Duodenal mucosa (tissue), 2 donors: Measurements from ENCODE around the gene MEPE.

Experiments
- H3K27ac ChIP-seq: one replicate; pipeline ENCODE4 v1.7.0; 2013; ENCODE audit warnings: low read depth, low read length
- H3K27me3 ChIP-seq, 2 donors: one replicate each; pipeline ENCODE4 v1.7.0; 2013; ENCODE audit warnings: low read length in 2 of 2, control low read depth in 1 of 2; ENCODE audit not compliant: insufficient read depth in 2 of 2, control insufficient read depth in 1 of 2
- H3K36me3 ChIP-seq, 2 donors: one replicate each; pipeline ENCODE4 v1.7.0; 2013; ENCODE audit warnings: low read length in 2 of 2, control low read depth in 1 of 2; ENCODE audit not compliant: insufficient read depth in 2 of 2, control insufficient read depth in 1 of 2
- H3K4me1 ChIP-seq, 2 donors: one replicate each; pipeline ENCODE4 v1.7.0; 2013; ENCODE audit warnings: low read length in 2 of 2, control low read depth in 1 of 2; ENCODE audit not compliant: insufficient read depth in 2 of 2, control insufficient read depth in 1 of 2
- H3K4me3 ChIP-seq, 2 donors: one replicate each; pipeline ENCODE4 v1.7.0; 2013; ENCODE audit warnings: low read length in 2 of 2, low read depth in 1 of 2
- H3K9ac ChIP-seq, 2 donors: one replicate each; pipeline ENCODE4 v1.7.0; 2013; ENCODE audit warnings: low read length in 2 of 2, low read depth in 1 of 2
- H3K9me3 ChIP-seq, 2 donors: one replicate each; pipeline ENCODE4 v1.7.0; 2013; ENCODE audit warnings: low read length in 2 of 2, control low read depth in 1 of 2; ENCODE audit not compliant: control insufficient read depth in 1 of 2

Gene MEPE

GRCh38 chr4:87832669-87833068 lies at the start of gene MEPE:
MEPE (plus strand) TSS chr4:87832969; CDS start chr4:87834715, 1,746 bp downstream.
- H3K36me3 ChIP-seq, result no peaks in the 10 kb centered on the region
- no peaks in the 10 kb centered on the region for H3K27me3 ChIP-seq
- H3K4me3 ChIP-seq, result no peak within 1 kb of the TSS
- no peak within 1 kb of the TSS for H3K27ac ChIP-seq
- no peaks in the 10 kb centered on the region for H3K4me1 ChIP-seq
- H3K9ac ChIP-seq, result no peak within 1 kb of the TSS
- H3K9me3 ChIP-seq, result no peaks in the 10 kb centered on the region

- Histone ChIP-seq H3K27ac (no peak overlapping the region), H3K4me3 (no peak overlapping the region), H3K4me1 (no peaks in the 10 kb centered on the region), H3K9ac (no peak overlapping the region), H3K36me3 (no peaks in the 10 kb centered on the region), H3K27me3 (no peaks in the 10 kb centered on the region), H3K9me3 (no peaks in the 10 kb centered on the region)
Measured at GRCh38 chr4:87783781-87784180, 49.0 kb upstream of the MEPE start.

GRCh38 chr4:87785731-87786509 lies 46.8 kb upstream of the MEPE start:
- Histone ChIP-seq H3K27me3 (no peaks in the 10 kb centered on the region), H3K4me1 (no peaks in the 10 kb centered on the region), H3K4me3 (no peak overlapping the region), H3K9ac (no peak overlapping the region), H3K9me3 (no peaks in the 10 kb centered on the region), H3K27ac (no peak overlapping the region), H3K36me3 (no peaks in the 10 kb centered on the region)

GRCh38 chr4:87799301-87800113 lies 33.3 kb upstream of the MEPE start, which contains the start of gene IBSP:
IBSP (plus strand) TSS chr4:87799554; CDS start chr4:87802362, 2,808 bp downstream.
- Histone ChIP-seq H3K36me3 (no peaks in the 10 kb centered on the region), H3K9ac (no peak within 1 kb of the TSS), H3K9me3 (no peaks in the 10 kb centered on the region), H3K4me3 (no peak within 1 kb of the TSS), H3K4me1 (no peaks in the 10 kb centered on the region), H3K27ac (no peak within 1 kb of the TSS), H3K27me3 (no peaks in the 10 kb centered on the region)

- Histone ChIP-seq H3K4me1 (no peaks in the 10 kb centered on the region), H3K9ac (no peak overlapping the region), H3K4me3 (no peak overlapping the region), H3K27me3 (no peaks in the 10 kb centered on the region), H3K27ac (no peak overlapping the region), H3K36me3 (no peaks in the 10 kb centered on the region), H3K9me3 (no peaks in the 10 kb centered on the region)
Measured at GRCh38 chr4:87802858-87803257, 29.9 kb upstream of the MEPE start.

GRCh38 chr4:87803421-87803820 lies 29.3 kb upstream of the MEPE start:
- Histone ChIP-seq H3K4me1 (no peaks in the 10 kb centered on the region), H3K27me3 (no peaks in the 10 kb centered on the region), H3K27ac (no peak overlapping the region), H3K9ac (no peak overlapping the region), H3K36me3 (no peaks in the 10 kb centered on the region), H3K4me3 (no peak overlapping the region), H3K9me3 (no peaks in the 10 kb centered on the region)

- Histone ChIP-seq H3K4me1 (no peaks in the 10 kb centered on the region), H3K9me3 (no peaks in the 10 kb centered on the region), H3K4me3 (no peak overlapping the region), H3K27me3 (no peaks in the 10 kb centered on the region), H3K9ac (no peak overlapping the region), H3K27ac (no peak overlapping the region), H3K36me3 (no peaks in the 10 kb centered on the region)
Measured at GRCh38 chr4:87804871-87805270, 27.9 kb upstream of the MEPE start.

GRCh38 chr4:87805971-87806370 lies 26.8 kb upstream of the MEPE start:
- H3K4me3 ChIP-seq, result no peak overlapping the region
- H3K9ac ChIP-seq, result no peak overlapping the region
- no peaks in the 10 kb centered on the region for H3K4me1 ChIP-seq
- H3K27ac ChIP-seq, result no peak overlapping the region
- H3K36me3 ChIP-seq, result no peaks in the 10 kb centered on the region
- no peaks in the 10 kb centered on the region for H3K9me3 ChIP-seq
- H3K27me3 ChIP-seq, result no peaks in the 10 kb centered on the region

- H3K9ac ChIP-seq, result no peak overlapping the region
- H3K27ac ChIP-seq, result no peak overlapping the region
- no peaks in the 10 kb centered on the region for H3K36me3 ChIP-seq
- no peak overlapping the region for H3K4me3 ChIP-seq
- no peaks in the 10 kb centered on the region for H3K4me1 ChIP-seq
- no peaks in the 10 kb centered on the region for H3K9me3 ChIP-seq
- no peaks in the 10 kb centered on the region for H3K27me3 ChIP-seq
Measured at GRCh38 chr4:87806520-87806919, 26.2 kb upstream of the MEPE start.

GRCh38 chr4:87807402-87807801 lies 25.4 kb upstream of the MEPE start:
- H3K4me3 ChIP-seq, result no peak overlapping the region
- H3K9ac ChIP-seq, result no peak overlapping the region
- no peaks in the 10 kb centered on the region for H3K36me3 ChIP-seq
- no peaks in the 10 kb centered on the region for H3K9me3 ChIP-seq
- H3K4me1 ChIP-seq, result no peaks in the 10 kb centered on the region
- H3K27ac ChIP-seq, result no peak overlapping the region
- no peaks in the 10 kb centered on the region for H3K27me3 ChIP-seq
